Upper lobe of left lung (tissue), 6 donors: ENCODE data around the gene SGMS2. TPM values are rescaled to one million over a fixed set of nuclear protein-coding genes. Genes with fewer than 3 reads are reported as not detected.

Source experiments
- ATAC-seq, 2 donors: fragments of 200-7000 bp; cut with Tn5 transposase; one replicate each; pipeline ENCODE4 v1.9.1; 2022; ENCODE audit warnings: mild to moderate bottlenecking in 2 of 2, moderate library complexity in 2 of 2; ENCODE audit not compliant: low FRiP score in 2 of 2
- DNase-seq, 2 donors: peaks; one replicate each; pipeline ENCODE4 v3.0.0-alpha.2; 2019 to 2020
- H3K27ac ChIP-seq, 4 donors: fragments of 200-600 bp; sonication (generic); one replicate each; pipeline ENCODE4 v1.5.1; 2016 to 2019
- H3K27me3 ChIP-seq, 4 donors: fragments of 200-600 bp; sonication (generic); one replicate each; pipeline ENCODE4 v1.5.1; 2017 to 2019
- H3K36me3 ChIP-seq, 4 donors: fragments of 200-600 bp; sonication (generic); one replicate each; pipeline ENCODE4 v1.5.1; 2016 to 2019
- H3K4me1 ChIP-seq, 4 donors: fragments of 200-600 bp; sonication (generic); one replicate each; pipeline ENCODE4 v1.5.1; 2018 to 2019
- H3K4me3 ChIP-seq, 4 donors: fragments of 200-600 bp; sonication (generic); one replicate each; pipeline ENCODE4 v1.5.1; 2017 to 2019; ENCODE audit warnings: mild to moderate bottlenecking in 2 of 4, moderate library complexity in 1 of 4
- H3K9me3 ChIP-seq, 4 donors: fragments of 200-600 bp; sonication (generic); one replicate each; pipeline ENCODE4 v1.5.1; 2018 to 2019
- CTCF ChIP-seq, 6 experiments: fragments of 450-650 bp in 4 of 6; fragments of 200-600 bp in 2 of 6; sonication (generic) in 2 of 6; IDR thresholded peaks; one replicate each; pipeline ENCODE4 v1.5.1; 2016 to 2019; ENCODE audit warnings: antibody characterized with exemption in 6 of 6
- EP300 ChIP-seq, 4 donors: sonication (generic); formaldehyde crosslinking; IDR thresholded peaks; one replicate each; pipeline ENCODE4 v1.5.1; 2017; ENCODE audit warnings: antibody characterized with exemption in 4 of 4, control low read depth in 2 of 4
- POLR2A ChIP-seq, 4 donors: fragments of 450-650 bp; IDR thresholded peaks; one replicate each; pipeline ENCODE4 v1.5.1; 2016 to 2017; ENCODE audit warnings: antibody characterized with exemption in 4 of 4, mild to moderate bottlenecking in 2 of 4
- POLR2AphosphoS5 ChIP-seq, 2 donors: sonication (generic); formaldehyde crosslinking; IDR thresholded peaks; one replicate each; pipeline ENCODE4 v1.5.1; 2017; ENCODE audit warnings: antibody characterized with exemption in 2 of 2
- WGBS, 2 donors: methylation state at CpG; one replicate each; pipeline ENCODE4 v1.1.5; 2017 to 2018; 5-methylcytosine and 5-hydroxymethylcytosine counted together
- total RNA-seq, 6 donors: library from RNA; depleted of rRNA in 4 of 6; stranded (reverse); fragments of >200 nt in 4 of 6; gene quantifications; one replicate each; pipeline versions ENCODE4 v1.1.0 to v1.2.1, GENCODE V29; 2016 to 2021
- donor health status: DM: no; HTN: no; CAD: no; lungs with moderate emphysema.
- donor health status: DM: no; HTN: yes; CAD: no; lungs with severe emphysema.

SGMS2 gene
- 100 to 1,000 TPM in 4 of 6 donors, 10 to 100 TPM in 2; 85.9 to 551 (median 204) TPM for total RNA-seq

GRCh38 chr4:107824350-107825071 is at the start of gene SGMS2:
Gene SGMS2 (plus strand): TSS chr4:107824932. CDS start chr4:107895554, 70,622 bp downstream.
- Histone ChIP-seq H3K4me3 (peak within 1 kb of the TSS; percentile 81 to 91 (median 88)), H3K27ac (peak within 1 kb of the TSS; percentile 96 to 97 (median 97)), H3K27me3 (no peaks in the 10 kb centered on the region), H3K4me1 (peaks cover 10 to 22% (median 16%) of the 10 kb centered on the region in 4 donors), H3K36me3 (no peaks in the 10 kb centered on the region), H3K9me3 (no peaks in the 10 kb centered on the region)
- TF ChIP-seq CTCF (IDR thresholded peaks at IDR 0.05) (peak in 2 of 6 experiments; percentile 12 to 28), EP300 (IDR thresholded peaks at IDR 0.05) (peak in 1 of 4 donors; percentile 72), POLR2AphosphoS5 (IDR thresholded peaks at IDR 0.05) (peak; percentile 73 to 91), POLR2A (IDR thresholded peaks at IDR 0.05) (peak in 2 of 4 donors; percentile 82 to 89)
- peak; percentile 91 to 96 for ATAC-seq
- 0 to 2% methylated on average over 22 to 52 of the region's 65 CpGs for WGBS, 2 donors
- DNase-seq = peak; percentile 94 to 95

- no peak overlapping the region for H3K27ac ChIP-seq
- H3K4me1 ChIP-seq = peaks cover 0 to 4% (median 0%) of the 10 kb centered on the region in 4 donors
- H3K4me3 ChIP-seq = no peak overlapping the region
- no peaks in the 10 kb centered on the region for H3K27me3 ChIP-seq
- no peaks in the 10 kb centered on the region for H3K36me3 ChIP-seq
- TF ChIP-seq EP300 (IDR thresholded peaks at IDR 0.05) (no peak), POLR2A (IDR thresholded peaks at IDR 0.05) (no peak), POLR2AphosphoS5 (IDR thresholded peaks at IDR 0.05) (no peak), CTCF (IDR thresholded peaks at IDR 0.05) (no peak)
- H3K9me3 ChIP-seq = peaks cover 0 to 6% (median 0%) of the 10 kb centered on the region in 4 donors
- DNase-seq (no peak), ATAC-seq (no peak)
Observed at GRCh38 chr4:107777890-107778289, 46.8 kb upstream of the SGMS2 start.

GRCh38 chr4:107778784-107779530 is 45.8 kb upstream of the SGMS2 start:
- TF ChIP-seq POLR2A (IDR thresholded peaks at IDR 0.05) (no peak), POLR2AphosphoS5 (IDR thresholded peaks at IDR 0.05) (no peak), CTCF (IDR thresholded peaks at IDR 0.05) (no peak), EP300 (IDR thresholded peaks at IDR 0.05) (no peak)
- H3K27ac ChIP-seq = peak overlapping the region in 1 of 4 donors; percentile 23
- ATAC-seq (no peak), DNase-seq (no peak)
- peaks cover 0 to 6% (median 0%) of the 10 kb centered on the region in 4 donors for H3K9me3 ChIP-seq
- no peaks in the 10 kb centered on the region for H3K27me3 ChIP-seq
- peaks cover 0 to 4% (median 0%) of the 10 kb centered on the region in 4 donors for H3K4me1 ChIP-seq
- H3K36me3 ChIP-seq = no peaks in the 10 kb centered on the region
- H3K4me3 ChIP-seq = no peak overlapping the region
- WGBS, 2 donors = 61 to 64% methylated on average over 2 of the region's 2 CpGs

GRCh38 chr4:107780665-107781064 is 44.1 kb upstream of the SGMS2 start:
- Histone ChIP-seq H3K4me1 (peaks cover 0 to 4% (median 0%) of the 10 kb centered on the region in 4 donors), H3K9me3 (peaks cover 0 to 6% (median 0%) of the 10 kb centered on the region in 4 donors), H3K27ac (no peak overlapping the region), H3K4me3 (no peak overlapping the region), H3K36me3 (no peaks in the 10 kb centered on the region), H3K27me3 (no peaks in the 10 kb centered on the region)
- WGBS, 2 donors = 93 to 94% methylated on average over 2 of the region's 2 CpGs
- no peak for DNase-seq
- no peak for ATAC-seq
- TF ChIP-seq POLR2A (IDR thresholded peaks at IDR 0.05) (no peak), CTCF (IDR thresholded peaks at IDR 0.05) (no peak), POLR2AphosphoS5 (IDR thresholded peaks at IDR 0.05) (no peak), EP300 (IDR thresholded peaks at IDR 0.05) (no peak)
